Mesangial cell (primary cell): ENCODE results near the gene HEBP1. TPM values are rescaled to one million over a fixed set of nuclear protein-coding genes. Genes with fewer than 3 reads are reported as not detected.

Source experiments
- total RNA-seq: library from RNA; depleted of rRNA; stranded (reverse); fragments of >200 nt; gene quantifications from 2 replicates; pipeline ENCODE4 v1.2.3, GENCODE V29; 2015

HEBP1 gene, protein sequence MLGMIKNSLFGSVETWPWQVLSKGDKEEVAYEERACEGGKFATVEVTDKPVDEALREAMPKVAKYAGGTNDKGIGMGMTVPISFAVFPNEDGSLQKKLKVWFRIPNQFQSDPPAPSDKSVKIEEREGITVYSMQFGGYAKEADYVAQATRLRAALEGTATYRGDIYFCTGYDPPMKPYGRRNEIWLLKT
- total RNA-seq, result 18.6 and 38.0 TPM in 2 replicates

DNA sequence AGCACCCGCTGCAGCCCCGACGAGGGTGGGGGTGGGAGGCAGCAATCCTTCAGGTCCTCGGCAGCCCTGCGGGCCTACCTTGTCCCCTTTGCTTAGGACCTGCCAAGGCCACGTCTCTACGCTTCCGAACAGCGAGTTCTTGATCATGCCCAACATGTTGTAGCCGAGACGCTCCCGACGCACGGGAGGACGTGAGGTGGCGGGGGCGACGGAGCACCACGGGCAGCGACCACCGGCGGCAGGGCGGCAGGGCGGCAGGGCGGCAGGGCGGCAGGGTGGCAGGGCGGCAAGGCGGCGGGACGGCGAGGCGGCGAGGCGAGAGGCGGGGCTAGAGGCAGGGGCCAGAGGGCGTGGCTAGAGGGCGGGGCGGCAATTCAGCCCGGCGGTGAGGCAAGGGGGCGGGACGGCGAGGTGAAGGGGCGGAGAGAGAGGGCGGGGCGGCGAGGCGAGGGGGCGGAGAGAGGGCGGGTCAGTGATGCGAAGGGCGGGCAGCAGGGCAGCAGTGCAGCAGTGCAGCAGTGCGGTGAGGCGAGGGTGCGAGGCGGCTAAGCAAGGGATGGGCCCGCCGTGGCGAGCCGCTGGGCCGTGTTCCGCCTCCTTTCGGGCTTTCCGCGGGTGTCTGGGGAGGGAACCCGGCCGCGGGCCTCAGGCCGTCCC lies at the start of gene HEBP1:
Gene HEBP1, minus strand, starts transcription at position 307 of the 657 bp plus-strand sequence. Its CDS starts 151 bp downstream, at position 156.

GRCh38 chr12:13044002-13044905 lies 44.2 kb upstream of the HEBP1 start, which contains the start of gene FAM234B:
Gene FAM234B (plus strand): TSS chr12:13044381. CDS start chr12:13044404, 23 bp downstream.

GRCh38 chr12:12952036-12952435 lies 48.0 kb downstream of the HEBP1 start, which contains the start of gene GPRC5D:
Gene GPRC5D (minus strand): TSS chr12:12952170. CDS start chr12:12950384, 1,786 bp downstream.

Other genes with a start within 250 kb of the HEBP1 start
- 1.9 and 3.6 TPM in 2 replicates for gene APOLD1, start 214.6 kb downstream of the HEBP1 start, total RNA-seq
- 49.1 and 66.3 TPM in 2 replicates for gene DDX47, start 186.9 kb downstream of the HEBP1 start, total RNA-seq
- 36.7 and 53.4 TPM in 2 replicates for gene GPRC5A, start 108.7 kb downstream of the HEBP1 start, total RNA-seq
- 0.13 TPM in 1 of 2 replicates, not detected in the other for gene GPRC5D, start 48.1 kb downstream of the HEBP1 start, total RNA-seq
- 2.7 and 4.4 TPM in 2 replicates for gene FAM234B, start 44.1 kb upstream of the HEBP1 start, total RNA-seq
- 1.1 TPM in 1 of 2 replicates, not detected in the other for gene GSG1, start 103.4 kb upstream of the HEBP1 start, total RNA-seq
- gene EMP1, start 196.5 kb upstream of the HEBP1 start, total RNA-seq, result 70.9 and 92.3 TPM in 2 replicates